GM23338 (cell line): ENCODE results near the gene ADAM10. TPM values are rescaled to one million over a fixed set of nuclear protein-coding genes. Genes with fewer than 3 reads are reported as not detected.

Experiments
- ATAC-seq: fragments of 200-7000 bp; cut with Tn5 transposase; 3 replicates; pipeline ENCODE4 v1.9.1; 2020
- DNase-seq: peaks from one replicate; pipeline ENCODE4 v3.0.0-alpha.2; 2015; ENCODE audit warnings: low spot score
- H2AFZ ChIP-seq: fragments of 200-600 bp; sonication (generic); 2 replicates; pipeline ENCODE4 v1.8.0; 2016; ENCODE audit warnings: antibody characterized with exemption, mild to moderate bottlenecking, moderate library complexity
- H3F3A ChIP-seq: fragments of 200-600 bp; sonication (generic); replicated peaks from 2 replicates; pipeline ENCODE4 v1.8.0; 2017; ENCODE audit warnings: antibody characterized with exemption, mixed run types, low read depth
- H3K27ac ChIP-seq: fragments of 200-600 bp; sonication (generic); 2 replicates; pipeline ENCODE4 v1.6.1; 2016; ENCODE audit warnings: low read depth
- H3K27me3 ChIP-seq: fragments of 200-600 bp; sonication (generic); 2 replicates; pipeline ENCODE4 v1.8.0; 2016; ENCODE audit warnings: mild to moderate bottlenecking, mixed run types, moderate library complexity; ENCODE audit not compliant: insufficient read depth
- H3K36me3 ChIP-seq: fragments of 200-600 bp; sonication (generic); 2 replicates; pipeline ENCODE4 v1.8.0; 2016; ENCODE audit warnings: mild to moderate bottlenecking; ENCODE audit not compliant: insufficient read depth
- H3K4me1 ChIP-seq: fragments of 200-600 bp; sonication (generic); 2 replicates; pipeline ENCODE4 v1.8.0; 2016; ENCODE audit warnings: mild to moderate bottlenecking, moderate library complexity; ENCODE audit not compliant: insufficient read depth
- H3K4me2 ChIP-seq: fragments of 200-600 bp; sonication (generic); 2 replicates; pipeline ENCODE4 v1.7.1; 2017; ENCODE audit warnings: mixed run types
- H3K4me3 ChIP-seq: fragments of 200-600 bp; sonication (generic); 2 replicates; pipeline ENCODE4 v1.6.1; 2016; ENCODE audit warnings: mixed run types
- H3K79me2 ChIP-seq: fragments of 200-600 bp; sonication (generic); replicated peaks from 2 replicates; pipeline ENCODE4 v1.8.0; 2017; ENCODE audit warnings: mild to moderate bottlenecking; ENCODE audit not compliant: insufficient read depth
- H3K9me2 ChIP-seq: fragments of 200-600 bp; sonication (generic); 2 replicates; pipeline ENCODE4 v1.8.0; 2017; ENCODE audit not compliant: insufficient read depth
- H4K20me1 ChIP-seq: fragments of 200-600 bp; sonication (generic); replicated peaks from 2 replicates; pipeline ENCODE4 v1.8.0; 2017; ENCODE audit warnings: mild to moderate bottlenecking; ENCODE audit not compliant: insufficient read depth
- H3K27ac Mint-ChIP-seq: 2 replicates; pipeline ENCODE4 v1.8.0; 2020; ENCODE audit warnings: inconsistent platforms, mild to moderate bottlenecking, moderate library complexity, mixed read lengths
- H3K27me3 Mint-ChIP-seq: 3 replicates; pipeline ENCODE4 v1.8.0; 2022; ENCODE audit warnings: low read depth, mild to moderate bottlenecking, moderate library complexity, mixed read lengths, inconsistent platforms; ENCODE audit not compliant: insufficient read depth, poor library complexity
- H3K36me3 Mint-ChIP-seq: 3 replicates; pipeline ENCODE4 v1.8.0; 2021; ENCODE audit warnings: low read depth, mild to moderate bottlenecking, inconsistent platforms, moderate library complexity, mixed read lengths
- H3K4me1 Mint-ChIP-seq: 3 replicates; pipeline ENCODE4 v1.8.0; 2020; ENCODE audit warnings: mild to moderate bottlenecking, inconsistent platforms, mixed read lengths
- H3K4me3 Mint-ChIP-seq: 3 replicates; pipeline ENCODE4 v1.8.0; 2021; ENCODE audit warnings: moderate library complexity, mild to moderate bottlenecking, inconsistent platforms, mixed read lengths
- H3K9me3 Mint-ChIP-seq: 3 replicates; pipeline ENCODE4 v1.8.0; 2020; ENCODE audit warnings: moderate library complexity, mild to moderate bottlenecking, inconsistent platforms, mixed read lengths
- CTCF ChIP-seq, 2 experiments: fragments of 200-600 bp in 1 of 2; sonication (generic) in 1 of 2; conservative IDR thresholded peaks; 2 replicates each; pipeline versions ENCODE4 v1.5.1 to v1.6.1; 2016 to 2017; ENCODE audit warnings: antibody characterized with exemption in 2 of 2, low read depth in 2 of 2, mild to moderate bottlenecking in 2 of 2, moderate library complexity in 1 of 2
- ETS1 ChIP-seq: IDR thresholded peaks from 2 replicates; pipeline ENCODE4 v1.6.1; 2016; ENCODE audit warnings: antibody characterized with exemption
- EZH2 ChIP-seq: fragments of 200-600 bp; sonication (generic); IDR thresholded peaks from one replicate; pipeline ENCODE4 v1.8.0; 2017; ENCODE audit warnings: antibody characterized with exemption, mild to moderate bottlenecking, low read depth; ENCODE audit not compliant: unreplicated experiment
- EZH2phosphoT487 ChIP-seq: fragments of 200-600 bp; sonication (generic); IDR thresholded peaks from one replicate; pipeline ENCODE4 v1.8.1; 2018; ENCODE audit warnings: antibody characterized with exemption; ENCODE audit not compliant: unreplicated experiment
- JUNB ChIP-seq: IDR thresholded peaks from one replicate; pipeline ENCODE4 v1.6.1; 2016; ENCODE audit warnings: antibody characterized with exemption; ENCODE audit not compliant: unreplicated experiment
- NANOG ChIP-seq: IDR thresholded peaks from 2 replicates; pipeline ENCODE4 v1.6.1; 2016; ENCODE audit warnings: antibody characterized with exemption, borderline replicate concordance
- POLR2AphosphoS5 ChIP-seq: IDR thresholded peaks from 2 replicates; pipeline ENCODE4 v1.6.1; 2016; ENCODE audit warnings: antibody characterized with exemption, low read depth
- REST ChIP-seq: IDR thresholded peaks from one replicate; pipeline ENCODE4 v1.6.1; 2018; ENCODE audit warnings: antibody characterized with exemption; ENCODE audit not compliant: unreplicated experiment
- STAT1 ChIP-seq: IDR thresholded peaks from one replicate; pipeline ENCODE4 v1.6.1; 2016; ENCODE audit warnings: antibody characterized with exemption; ENCODE audit not compliant: unreplicated experiment
- ZNF114 ChIP-seq: fragments of 250-450 bp; sonication (Bioruptor Pico); IDR thresholded peaks from 2 replicates; pipeline ENCODE4 v1.5.0; 2020; ENCODE audit warnings: mild to moderate bottlenecking, moderate library complexity
- ZNF331 ChIP-seq: fragments of 250-450 bp; sonication (Bioruptor Pico); IDR thresholded peaks from 2 replicates; pipeline ENCODE4 v1.5.0; 2020; ENCODE audit warnings: low read depth, mild to moderate bottlenecking, moderate library complexity
- ZNF462 ChIP-seq: fragments of 250-450 bp; sonication (Bioruptor Pico); IDR thresholded peaks from 2 replicates; pipeline ENCODE4 v1.5.0; 2020; ENCODE audit warnings: mild to moderate bottlenecking, moderate library complexity
- polyA plus RNA-seq: library from polyadenylated mRNA; unstranded; fragments of >200 nt; fragmentation: Nextera tagmentation; extraction: Ambion mirVana; gene quantifications from 2 replicates; pipeline ENCODE4 v1.2.1, GENCODE V29; 2016
- total RNA-seq: library from RNA; depleted of rRNA; stranded (reverse); fragments of >200 nt; shearing (Covaris generic); gene quantifications from 2 replicates; pipeline ENCODE4 v1.2.3, GENCODE V29; 2014

ADAM10 gene
- total and polyA plus RNA-seq, 2 experiments from 2014 or later: 25.0 to 114 TPM

- no peak for TF ChIP-seq ETS1
- no peak for TF ChIP-seq EZH2
Measured at GRCh38 chr15:58779554-58779953, 30.0 kb upstream of the ADAM10 start (continued).

GRCh38 chr15:58777107-58777506 is 27.6 kb upstream of the ADAM10 start:
- peaks cover 98% of the 10 kb centered on the region for H3K79me2 ChIP-seq
- no peak overlapping the region for H3K4me3 ChIP-seq
- H3K27me3 ChIP-seq: no peaks in the 10 kb centered on the region
- peaks cover 2% of the 10 kb centered on the region for H3K27me3 Mint-ChIP-seq
- no peak for DNase-seq
- H2AFZ ChIP-seq: no peak overlapping the region
- no peak overlapping the region for H3K4me3 Mint-ChIP-seq
- H3K36me3 Mint-ChIP-seq: peaks cover 4% of the 10 kb centered on the region; the same call in 2 of the 3 replicates
- 0 out of 2 replicates have a peak overlapping the region, but pooled peaks have one; percentile 1 for H3K27ac Mint-ChIP-seq
- H3K36me3 ChIP-seq: no peaks in the 10 kb centered on the region
- H3K9me2 ChIP-seq: no peaks in the 10 kb centered on the region
- peaks cover 29% of the 10 kb centered on the region for H3K4me1 ChIP-seq
- no peak overlapping the region for H3K27ac ChIP-seq
- H3K4me2 ChIP-seq: no peak overlapping the region
- no peaks in the 10 kb centered on the region for H3F3A ChIP-seq
- ATAC-seq: no peak
- H3K9me3 Mint-ChIP-seq: no peaks in the 10 kb centered on the region
- peaks cover 5% of the 10 kb centered on the region; the same call in 2 of the 3 replicates for H3K4me1 Mint-ChIP-seq
- peaks cover 19% of the 10 kb centered on the region; the same call in 1 of the 2 replicates for H4K20me1 ChIP-seq
- TF ChIP-seq EZH2phosphoT487: no peak
- no peak for TF ChIP-seq POLR2AphosphoS5
- no peak for TF ChIP-seq ETS1
- no peak for TF ChIP-seq ZNF114 (CRISPR knock-in tag)
- TF ChIP-seq ZNF331 (CRISPR knock-in tag): no peak
- no peak for TF ChIP-seq ZNF462 (CRISPR knock-in tag)
- no peak for TF ChIP-seq JUNB
- no peak for TF ChIP-seq NANOG
- no peak for TF ChIP-seq REST
- TF ChIP-seq CTCF (conservative IDR thresholded peaks at IDR 0.05; ENCODE audit: low read depth in 2 of 2): no peak
- no peak for TF ChIP-seq STAT1
